Ascending aorta (tissue), 2 donors: ENCODE results near the gene NHLH1. TPM values are rescaled to one million over a fixed set of nuclear protein-coding genes. Genes with fewer than 3 reads are reported as not detected.

Source experiments
- DNase-seq, 2 donors: peaks; one replicate each; pipeline ENCODE4 v3.0.0-alpha.2; 2019; ENCODE audit warnings: low spot score in 2 of 2
- H3K27ac ChIP-seq, 2 donors: fragments of 200-600 bp; sonication (generic); one replicate each; pipeline ENCODE4 v1.5.1; 2016 to 2017; ENCODE audit warnings: mild to moderate bottlenecking in 1 of 2
- H3K27me3 ChIP-seq: fragments of 200-600 bp; sonication (generic); one replicate; pipeline ENCODE4 v1.5.1; 2017
- H3K36me3 ChIP-seq, 2 donors: fragments of 200-600 bp; sonication (generic); one replicate each; pipeline ENCODE4 v1.5.1; 2016
- H3K4me1 ChIP-seq, 2 donors: fragments of 200-600 bp; sonication (generic); one replicate each; pipeline ENCODE4 v1.5.1; 2016 to 2017; ENCODE audit warnings: mild to moderate bottlenecking in 1 of 2
- H3K4me3 ChIP-seq, 2 donors: fragments of 200-600 bp; sonication (generic); one replicate each; pipeline ENCODE4 v1.5.1; 2016 to 2017; ENCODE audit warnings: mild to moderate bottlenecking in 1 of 2
- H3K9me3 ChIP-seq, 2 donors: fragments of 200-600 bp; sonication (generic); one replicate each; pipeline ENCODE4 v1.5.1; 2016
- CTCF ChIP-seq, 3 experiments: fragments of 200-600 bp in 2 of 3; fragments of 450-650 bp in 1 of 3; sonication (generic) in 2 of 3; IDR thresholded peaks; one replicate each; pipeline ENCODE4 v1.5.1; 2016 to 2019; ENCODE audit warnings: antibody characterized with exemption in 3 of 3, mild to moderate bottlenecking in 1 of 3, moderate library complexity in 1 of 3
- intact Hi-C: fragments of 100-400 bp; cut with DNase I; formaldehyde crosslinking; loops from one replicate; pipeline ENCODE4 v1.15.1; 2023
- total RNA-seq: library from RNA; depleted of rRNA; stranded (reverse); fragments of >200 nt; gene quantifications from one replicate; pipeline ENCODE4 v1.1.0, GENCODE V29; 2016

Gene NHLH1
- total RNA-seq, 1 donor from 2014 or later: not detected

- no peaks in the 10 kb centered on the region for H3K4me1 ChIP-seq
- no peak overlapping the region for H3K27ac ChIP-seq
- DNase-seq: no peak
- no peaks in the 10 kb centered on the region for H3K36me3 ChIP-seq
- TF ChIP-seq CTCF (IDR thresholded peaks at IDR 0.05): no peak
- intact Hi-C loops: no loop called here
- H3K27me3 ChIP-seq: no peaks in the 10 kb centered on the region
- H3K9me3 ChIP-seq: no peaks in the 10 kb centered on the region
- no peak overlapping the region for H3K4me3 ChIP-seq
Observed at GRCh38 chr1:160408864-160409263, 42.0 kb downstream of the NHLH1 start.

- DNase-seq: no peak
- H3K4me3 ChIP-seq: no peak overlapping the region
- H3K27me3 ChIP-seq: no peaks in the 10 kb centered on the region
- TF ChIP-seq CTCF (IDR thresholded peaks at IDR 0.05): no peak
- no peak overlapping the region for H3K27ac ChIP-seq
- no peaks in the 10 kb centered on the region for H3K36me3 ChIP-seq
- no peaks in the 10 kb centered on the region for H3K4me1 ChIP-seq
- intact Hi-C loops: no loop called here
- H3K9me3 ChIP-seq: no peaks in the 10 kb centered on the region
Observed at GRCh38 chr1:160409486-160409885, 42.6 kb downstream of the NHLH1 start.

- no peaks in the 10 kb centered on the region for H3K9me3 ChIP-seq
- no peak overlapping the region for H3K27ac ChIP-seq
- no peaks in the 10 kb centered on the region for H3K4me1 ChIP-seq
- peak in 1 of 2 donors; percentile 40 for DNase-seq
- intact Hi-C loops: no loop called here
- TF ChIP-seq CTCF (IDR thresholded peaks at IDR 0.05): no peak
- H3K4me3 ChIP-seq: no peak overlapping the region
- no peaks in the 10 kb centered on the region for H3K27me3 ChIP-seq
- no peaks in the 10 kb centered on the region for H3K36me3 ChIP-seq
Observed at GRCh38 chr1:160410406-160411005, 43.6 kb downstream of the NHLH1 start.

GRCh38 chr1:160411271-160412027 is 44.6 kb downstream of the NHLH1 start:
- Histone ChIP-seq H3K27me3 (no peaks in the 10 kb centered on the region), H3K36me3 (no peaks in the 10 kb centered on the region), H3K4me1 (no peaks in the 10 kb centered on the region), H3K27ac (no peak overlapping the region), H3K9me3 (no peaks in the 10 kb centered on the region), H3K4me3 (no peak overlapping the region)
- DNase-seq: peak in 1 of 2 donors; percentile 41
- intact Hi-C loops: no loop called here
- TF ChIP-seq CTCF (IDR thresholded peaks at IDR 0.05): no peak

GRCh38 chr1:160412028-160412362 is 45.1 kb downstream of the NHLH1 start:
- H3K27me3 ChIP-seq: no peaks in the 10 kb centered on the region
- no peak for DNase-seq
- H3K4me1 ChIP-seq: no peaks in the 10 kb centered on the region
- no peaks in the 10 kb centered on the region for H3K36me3 ChIP-seq
- intact Hi-C loops: no loop called here
- H3K27ac ChIP-seq: no peak overlapping the region
- no peaks in the 10 kb centered on the region for H3K9me3 ChIP-seq
- no peak overlapping the region for H3K4me3 ChIP-seq
- no peak for TF ChIP-seq CTCF (IDR thresholded peaks at IDR 0.05)
